ENCODE measurements around the gene PRSS12.

DNA sequence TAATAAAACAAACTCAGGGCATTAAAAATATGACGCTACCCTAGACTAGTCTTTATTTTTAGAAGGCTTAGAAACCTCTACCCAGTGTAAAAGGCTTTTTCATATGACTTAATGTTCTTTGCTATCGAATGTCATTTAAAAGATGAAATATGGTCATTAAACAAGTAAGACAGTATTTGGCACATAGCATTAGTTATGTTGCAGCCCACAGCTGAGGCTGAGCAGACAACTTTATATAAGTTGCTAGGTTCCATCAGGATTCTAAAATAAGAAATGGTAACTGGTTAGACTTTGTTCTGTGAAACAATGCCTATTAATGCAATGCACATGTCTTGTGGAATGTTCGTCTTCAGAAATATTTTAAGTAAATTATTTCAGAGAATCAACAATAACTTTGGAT lies 10.4 kb upstream of the PRSS12 start:
- no peak for TF ChIP-seq POLR2A (IDR thresholded peaks at IDR 0.05)
- no peak for TF ChIP-seq POLR2AphosphoS5 (IDR thresholded peaks at IDR 0.05; ENCODE audit: insufficient read depth in 1 of 2, low read depth in 1 of 2)

Measured in vagina (tissue), 2 donors.